ENCODE measurements around the gene BTG1. TPM values are rescaled to one million over a fixed set of nuclear protein-coding genes. Genes with fewer than 3 reads are reported as not detected.

Gene BTG1
- total and polyA plus RNA-seq, 2 of the 8 experiments (the other 6 are each of a cell fraction or from before 2014, with no cell fraction given): 17.1 to 32.7 TPM

DNA sequence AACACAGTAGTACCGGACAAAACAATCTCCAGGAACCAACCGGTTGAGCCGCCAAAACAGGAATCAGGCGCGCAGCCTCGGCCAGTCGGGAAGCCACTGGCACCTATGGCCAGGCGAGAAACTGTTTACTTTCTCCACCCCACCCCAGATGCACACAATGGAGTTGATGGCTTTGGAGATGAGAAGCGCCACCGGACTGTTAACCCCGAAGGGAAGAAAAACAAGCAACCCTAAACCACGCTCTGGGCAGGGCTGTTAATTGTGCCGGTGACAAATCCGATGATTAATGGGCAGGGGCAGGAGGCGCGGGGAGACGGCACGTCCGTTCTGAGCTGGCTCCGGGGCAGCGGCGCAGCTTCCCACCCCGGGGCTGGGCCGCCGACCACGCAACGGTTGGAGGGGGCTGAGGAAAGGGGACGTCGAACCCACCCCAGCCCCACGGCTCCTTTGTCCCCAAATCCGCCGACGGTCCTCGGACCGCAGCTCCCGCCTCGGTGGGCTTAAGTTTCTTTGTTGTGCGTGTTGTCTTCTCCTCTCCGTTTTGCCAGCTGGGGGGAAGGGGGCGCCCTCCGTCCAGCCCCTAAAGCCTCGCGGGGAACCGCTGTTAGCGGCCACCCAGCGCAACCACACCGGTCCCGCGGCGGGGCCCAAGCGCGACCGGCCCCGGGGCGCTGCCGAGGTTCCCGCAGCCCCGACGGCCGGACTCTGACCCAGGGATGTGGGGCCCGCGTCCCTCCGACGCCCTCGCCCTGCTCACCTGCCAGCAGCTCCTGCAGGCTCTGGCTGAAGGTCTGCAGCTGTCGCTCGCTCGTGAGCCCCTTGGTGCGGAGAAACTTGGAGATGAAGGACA is 790 bp downstream of the BTG1 start (continued):
- TF ChIP-seq RAD21 (IDR thresholded peaks at IDR 0.05 in 1 of 2, conservative IDR thresholded peaks at IDR 0.05 in 1 of 2; ENCODE audit: low read depth in 2 of 2, low read length in 2 of 2) (peak in 1 of 2 experiments; percentile 8; a peak in 2 of 4 replicates), RFX5 (IDR thresholded peaks at IDR 0.05; ENCODE audit: borderline replicate concordance, low read depth, low read length) (no peak), KDM5A (IDR thresholded peaks at IDR 0.05; ENCODE audit: low read length) (no peak)
